Esophagus squamous epithelium (tissue), 5 donors: Measurements from ENCODE around the gene S100A12. TPM values are rescaled to one million over a fixed set of nuclear protein-coding genes. Genes with fewer than 3 reads are reported as not detected.

Experiments
- DNase-seq: peaks from one replicate; lab custom pipeline; 2025; lab: John Stamatoyannopoulos, UW
- H3K27ac ChIP-seq, 4 donors: fragments of 200-600 bp; sonication (generic); one replicate each; pipeline ENCODE4 v1.5.1; 2016 to 2019; ENCODE audit warnings: mild to moderate bottlenecking in 1 of 4
- H3K27me3 ChIP-seq, 4 donors: fragments of 200-600 bp; sonication (generic); 1 replicate in 3 of 4; 2 replicates in 1 of 4; pipeline versions ENCODE4 v1.5.1 to v1.6.0; 2017 to 2021; ENCODE audit warnings: antibody characterized with exemption in 1 of 4
- H3K36me3 ChIP-seq, 3 donors: fragments of 200-600 bp; sonication (generic); one replicate each; pipeline ENCODE4 v1.5.1; 2016 to 2019
- H3K4me1 ChIP-seq, 3 donors: fragments of 200-600 bp; sonication (generic); one replicate each; pipeline ENCODE4 v1.5.1; 2017 to 2019
- H3K4me3 ChIP-seq, 4 donors: fragments of 200-600 bp; sonication (generic); 1 replicate in 3 of 4; 2 replicates in 1 of 4; pipeline ENCODE4 v1.5.1; 2016 to 2019; ENCODE audit warnings: mild to moderate bottlenecking in 2 of 4, moderate library complexity in 1 of 4
- H3K9me3 ChIP-seq, 3 donors: fragments of 200-600 bp; sonication (generic); one replicate each; pipeline ENCODE4 v1.5.1; 2016 to 2019
- POLR2A ChIP-seq, 4 donors: fragments of 450-650 bp; IDR thresholded peaks; one replicate each; pipeline ENCODE4 v1.6.1; 2017; ENCODE audit warnings: antibody characterized with exemption in 4 of 4, mild to moderate bottlenecking in 4 of 4, moderate library complexity in 3 of 4
- WGBS, 2 donors: methylation state at CpG; one replicate each; pipeline ENCODE4 v1.1.5; 2018; 5-methylcytosine and 5-hydroxymethylcytosine counted together
- intact Hi-C: fragments of 100-400 bp; cut with DNase I; formaldehyde crosslinking; loops from one replicate; pipeline ENCODE4 v1.15.0; 2022
- total RNA-seq, 4 donors: library from RNA; depleted of rRNA; stranded (reverse); fragments of >200 nt; gene quantifications; one replicate each; pipeline ENCODE4 v1.1.0, GENCODE V29; 2016
- TF ChIP-seq, protein P1 (sequence below), 6 experiments: fragments of 450-650 bp in 4 of 6; fragments of 200-600 bp in 2 of 6; sonication (generic) in 2 of 6; IDR thresholded peaks; one replicate each; pipeline ENCODE4 v1.5.1; 2016 to 2019; ENCODE audit warnings: antibody characterized with exemption in 6 of 6, mild to moderate bottlenecking in 4 of 6, moderate library complexity in 4 of 6
- donor health status: DM: yes; HTN: yes; CAD: no.

Gene S100A12
- total RNA-seq, 4 donors from 2014 or later: 16.2 to 154 (median 49.0) TPM

DNA sequence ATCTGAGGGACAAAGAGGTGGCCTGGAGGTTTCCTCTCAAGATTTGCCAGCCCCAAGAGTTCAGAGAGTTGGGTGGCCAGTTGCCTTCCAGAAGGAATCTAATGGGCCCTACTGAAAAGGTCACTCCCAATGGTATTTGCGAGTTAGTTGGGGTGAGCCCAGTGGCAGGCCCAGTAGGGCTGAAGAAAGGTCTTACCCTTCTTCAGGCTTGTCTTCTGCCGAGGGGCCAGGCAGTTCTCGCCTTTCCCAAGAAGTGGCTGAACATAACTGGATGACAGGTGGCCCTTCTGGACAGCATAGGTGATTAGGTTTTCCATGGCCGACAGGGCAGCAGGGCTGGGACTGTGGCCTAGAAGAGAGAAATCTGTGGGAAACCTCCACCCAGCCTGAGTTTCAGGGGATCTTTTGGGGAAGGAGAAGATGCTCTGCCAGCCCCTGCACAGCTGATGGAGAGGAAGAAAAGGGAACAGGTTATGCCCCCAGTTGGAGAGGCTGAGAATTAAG is 33.9 kb downstream of the S100A12 start:
- WGBS, 2 donors: 83% methylated on average over 1 of the region's 4 CpGs; no CpG with 5 or more reads in 1 of the 2 donors
- no peak for DNase-seq
- Histone ChIP-seq H3K9me3 (no peaks in the 10 kb centered on the region), H3K36me3 (peaks cover 0 to 7% (median 0%) of the 10 kb centered on the region in 3 donors), H3K27me3 (peaks cover 0 to 15% (median 0%) of the 10 kb centered on the region in 4 donors), H3K27ac (no peak overlapping the region), H3K4me1 (peaks cover 6 to 37% (median 8%) of the 10 kb centered on the region in 3 donors), H3K4me3 (no peak overlapping the region)
- intact Hi-C loops: no loop called here
- TF ChIP-seq, protein P1, sequence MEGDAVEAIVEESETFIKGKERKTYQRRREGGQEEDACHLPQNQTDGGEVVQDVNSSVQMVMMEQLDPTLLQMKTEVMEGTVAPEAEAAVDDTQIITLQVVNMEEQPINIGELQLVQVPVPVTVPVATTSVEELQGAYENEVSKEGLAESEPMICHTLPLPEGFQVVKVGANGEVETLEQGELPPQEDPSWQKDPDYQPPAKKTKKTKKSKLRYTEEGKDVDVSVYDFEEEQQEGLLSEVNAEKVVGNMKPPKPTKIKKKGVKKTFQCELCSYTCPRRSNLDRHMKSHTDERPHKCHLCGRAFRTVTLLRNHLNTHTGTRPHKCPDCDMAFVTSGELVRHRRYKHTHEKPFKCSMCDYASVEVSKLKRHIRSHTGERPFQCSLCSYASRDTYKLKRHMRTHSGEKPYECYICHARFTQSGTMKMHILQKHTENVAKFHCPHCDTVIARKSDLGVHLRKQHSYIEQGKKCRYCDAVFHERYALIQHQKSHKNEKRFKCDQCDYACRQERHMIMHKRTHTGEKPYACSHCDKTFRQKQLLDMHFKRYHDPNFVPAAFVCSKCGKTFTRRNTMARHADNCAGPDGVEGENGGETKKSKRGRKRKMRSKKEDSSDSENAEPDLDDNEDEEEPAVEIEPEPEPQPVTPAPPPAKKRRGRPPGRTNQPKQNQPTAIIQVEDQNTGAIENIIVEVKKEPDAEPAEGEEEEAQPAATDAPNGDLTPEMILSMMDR (IDR thresholded peaks at IDR 0.05): no peak
- no peak for TF ChIP-seq POLR2A (IDR thresholded peaks at IDR 0.05)

DNA sequence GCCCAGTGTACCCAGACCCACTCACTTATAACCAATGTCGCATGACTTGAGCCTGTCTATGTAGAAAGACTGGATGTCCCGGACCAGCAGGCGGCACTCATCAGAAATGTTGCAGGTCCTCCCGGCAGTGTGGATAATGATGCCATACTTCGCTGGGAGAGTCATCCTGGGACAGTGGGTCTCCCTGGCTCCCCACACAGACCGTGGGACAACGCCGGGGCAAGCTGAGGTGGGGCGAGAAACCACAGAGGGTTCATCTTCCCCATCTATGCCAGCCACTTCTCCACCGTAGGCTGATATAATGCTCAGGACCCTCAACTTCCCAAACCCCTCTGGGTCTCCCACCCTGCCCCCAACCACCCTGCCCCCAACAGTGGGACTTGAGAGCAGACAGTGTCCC is 35.1 kb downstream of the S100A12 start:
- Histone ChIP-seq H3K9me3 (no peaks in the 10 kb centered on the region), H3K4me3 (no peak overlapping the region), H3K4me1 (peaks cover 6 to 27% (median 8%) of the 10 kb centered on the region in 3 donors), H3K27me3 (peaks cover 0 to 3% (median 0%) of the 10 kb centered on the region in 4 donors), H3K36me3 (peaks cover 0 to 7% (median 0%) of the 10 kb centered on the region in 3 donors), H3K27ac (no peak overlapping the region)
- intact Hi-C loops: no loop called here
- 89 to 96% methylated on average over 1 to 5 of the region's 10 CpGs for WGBS, 2 donors
- TF ChIP-seq, protein P1 (IDR thresholded peaks at IDR 0.05): no peak
- no peak for TF ChIP-seq POLR2A (IDR thresholded peaks at IDR 0.05)
- DNase-seq: no peak

- TF ChIP-seq, protein P1 (IDR thresholded peaks at IDR 0.05): no peak
- TF ChIP-seq POLR2A (IDR thresholded peaks at IDR 0.05): no peak
- Histone ChIP-seq H3K36me3 (peaks cover 0 to 7% (median 0%) of the 10 kb centered on the region in 3 donors), H3K27ac (no peak overlapping the region), H3K27me3 (no peaks in the 10 kb centered on the region), H3K4me3 (no peak overlapping the region), H3K9me3 (no peaks in the 10 kb centered on the region), H3K4me1 (peaks cover 6 to 21% (median 8%) of the 10 kb centered on the region in 3 donors)
- intact Hi-C loops: no loop called here
- no peak for DNase-seq
- 46 to 48% methylated on average over 6 of the region's 6 CpGs for WGBS, 2 donors
These were observed 35.6 kb downstream of the S100A12 start for GRCh38 chr1:153339802-153340201.

DNA sequence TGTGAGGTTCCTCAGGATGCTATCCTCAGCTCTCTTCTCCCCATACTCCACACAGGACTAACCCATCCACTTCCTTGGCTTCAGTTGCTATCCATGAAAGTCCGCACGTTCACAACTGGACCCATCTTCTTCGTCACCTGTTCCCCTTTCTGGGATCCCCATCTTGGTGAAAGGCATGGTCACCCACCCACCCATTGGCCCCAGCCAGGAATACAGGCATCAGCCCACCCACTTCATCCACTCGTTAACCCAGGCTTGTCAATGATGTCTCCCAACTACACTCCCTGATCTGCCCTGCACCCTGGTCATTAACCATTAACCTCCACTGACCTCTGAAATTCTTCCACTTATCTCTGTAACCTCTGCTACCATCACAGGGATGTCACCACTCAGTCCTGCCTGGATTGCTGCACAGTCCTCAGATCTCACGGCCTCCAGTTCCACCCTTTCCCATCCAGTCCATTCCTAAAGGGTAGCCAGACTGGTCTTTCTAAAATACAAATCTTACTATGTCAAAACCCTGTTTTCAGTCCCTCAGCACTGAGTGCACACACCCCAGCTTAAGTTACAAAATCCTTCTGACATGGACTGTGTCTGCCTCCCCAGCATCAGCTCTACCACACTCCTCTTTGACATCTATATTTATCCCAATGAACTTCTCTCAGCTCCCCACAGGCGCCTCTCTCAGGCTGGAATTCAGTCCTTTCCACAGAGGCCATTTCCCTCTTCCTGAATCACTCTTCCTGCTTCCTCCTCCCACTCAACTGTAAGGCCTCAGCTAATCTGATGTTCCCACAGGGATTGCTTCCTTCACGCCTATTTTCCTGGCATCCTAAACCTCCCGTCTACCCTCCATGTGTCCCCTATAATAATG is 37.2 kb downstream of the S100A12 start:
- no peaks in the 10 kb centered on the region for H3K9me3 ChIP-seq
- H3K4me1 ChIP-seq: peaks cover 0 to 6% (median 0%) of the 10 kb centered on the region in 3 donors
- 79 to 82% methylated on average over 8 of the region's 8 CpGs for WGBS, 2 donors
- intact Hi-C loops: no loop called here
- H3K4me3 ChIP-seq: no peak overlapping the region
- H3K27ac ChIP-seq: no peak overlapping the region
- peaks cover 0 to 7% (median 0%) of the 10 kb centered on the region in 3 donors for H3K36me3 ChIP-seq
- H3K27me3 ChIP-seq: no peaks in the 10 kb centered on the region
- no peak for TF ChIP-seq POLR2A (IDR thresholded peaks at IDR 0.05)
- TF ChIP-seq, protein P1 (IDR thresholded peaks at IDR 0.05): no peak
- DNase-seq: no peak

DNA sequence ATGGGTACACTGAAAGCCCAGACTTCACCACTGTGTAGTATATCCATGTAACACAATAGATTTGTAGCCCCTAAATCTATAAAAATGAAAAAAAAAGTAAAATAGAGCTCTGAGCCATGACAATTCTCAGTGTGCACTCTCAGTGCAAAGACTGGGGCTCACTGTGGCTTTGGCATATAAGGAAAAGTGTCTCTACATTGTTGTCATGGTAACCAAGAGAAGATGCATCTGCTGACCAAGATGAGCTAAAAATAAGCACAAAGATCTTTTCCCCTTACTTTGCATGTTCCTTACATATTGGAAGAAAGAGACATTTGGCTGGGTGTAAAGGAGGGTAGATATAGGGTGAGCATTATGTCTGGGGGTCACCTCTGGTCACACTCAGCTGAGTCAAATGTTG is 38.8 kb downstream of the S100A12 start:
- no peaks in the 10 kb centered on the region for H3K4me1 ChIP-seq
- no peaks in the 10 kb centered on the region for H3K27me3 ChIP-seq
- no peak overlapping the region for H3K27ac ChIP-seq
- H3K4me3 ChIP-seq: no peak overlapping the region
- no peak for TF ChIP-seq POLR2A (IDR thresholded peaks at IDR 0.05)
- DNase-seq: no peak
- H3K9me3 ChIP-seq: no peaks in the 10 kb centered on the region
- intact Hi-C loops: no loop called here
- peaks cover 0 to 7% (median 0%) of the 10 kb centered on the region in 3 donors for H3K36me3 ChIP-seq
